GM21737 (cell line): ENCODE results near the gene CCDC59.

Experiments used
- ATAC-seq: cut with Tn5 transposase; IDR thresholded peaks from one replicate; pipeline ENCODE4 v1.9.1; 2021; ENCODE audit warnings: mild to moderate bottlenecking, moderate library complexity; ENCODE audit not compliant: unreplicated experiment

CCDC59 gene

DNA sequence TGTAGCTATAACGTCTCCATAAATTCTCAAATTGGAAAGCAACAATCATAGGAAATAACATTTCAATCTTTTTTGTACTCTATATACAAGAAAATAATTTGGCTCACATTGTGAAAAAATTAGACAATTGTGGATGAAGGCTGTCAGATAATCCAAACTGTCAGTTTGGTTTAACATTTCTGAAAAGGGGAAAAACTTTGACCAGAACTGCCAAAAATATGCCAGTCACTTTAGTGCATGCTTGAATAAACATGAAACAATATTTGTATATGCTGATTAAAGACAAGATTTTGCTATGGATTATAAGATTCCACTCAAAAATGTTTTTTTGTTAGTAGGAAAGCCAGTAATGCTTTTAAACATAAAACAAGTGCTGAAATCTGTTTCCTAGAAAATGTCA, 38.9 kb downstream of the CCDC59 start:
- ATAC-seq = no peak

DNA sequence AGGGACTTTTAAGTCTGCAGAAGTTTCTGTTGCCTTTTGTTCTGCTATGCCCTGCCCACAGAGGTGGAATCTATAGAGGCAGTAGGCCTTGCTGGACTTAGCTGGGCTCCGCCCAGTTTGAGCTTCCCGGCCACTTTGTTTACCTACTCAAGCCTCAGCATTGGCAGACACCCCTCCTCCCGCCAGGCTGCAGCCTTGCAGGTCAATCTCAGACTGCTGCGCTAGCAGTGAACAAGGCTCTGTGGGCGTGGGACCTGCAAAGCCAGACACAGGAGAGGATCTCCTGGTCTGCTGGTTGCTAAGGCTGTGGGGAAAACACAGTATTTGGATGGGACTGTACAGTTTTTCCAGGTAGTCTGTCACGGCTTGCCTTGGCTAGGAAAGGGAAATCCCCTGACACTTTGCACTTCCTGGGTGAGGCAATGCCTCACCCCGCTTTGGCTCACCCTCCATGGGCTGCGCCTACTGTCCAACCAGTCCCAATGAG, 43.7 kb downstream of the CCDC59 start:
- ATAC-seq = no peak
